Cardiac fibroblast (primary cell): Measurements from ENCODE around the gene TNS3.

Experiments used
- DNase-seq, 2 donors: peaks; one replicate each; pipeline versions ENCODE4 v3.0.0 to v3.0.0-alpha.2; 2010; ENCODE audit warnings: low read depth in 2 of 2
- H3K4me3 ChIP-seq, 2 donors: replicated peaks in 1 of 2; 1 replicate in 1 of 2; 2 replicates in 1 of 2; pipeline ENCODE4 v1.5.1; 2011; ENCODE audit warnings: low read depth in 2 of 2, low read length in 2 of 2, mild to moderate bottlenecking in 2 of 2, moderate library complexity in 1 of 2
- TF ChIP-seq, protein P1 (sequence below): IDR thresholded peaks from one replicate; pipeline ENCODE4 v1.5.1; 2011; ENCODE audit warnings: low read depth, mild to moderate bottlenecking, low read length, inconsistent platforms

Gene TNS3

GRCh38 chr7:47584536-47584895 is 2.6 kb upstream of the TNS3 start:
- DNase-seq: peak in 1 of 2 donors; percentile 63
- H3K4me3 ChIP-seq: no peak overlapping the region
- TF ChIP-seq, protein P1, sequence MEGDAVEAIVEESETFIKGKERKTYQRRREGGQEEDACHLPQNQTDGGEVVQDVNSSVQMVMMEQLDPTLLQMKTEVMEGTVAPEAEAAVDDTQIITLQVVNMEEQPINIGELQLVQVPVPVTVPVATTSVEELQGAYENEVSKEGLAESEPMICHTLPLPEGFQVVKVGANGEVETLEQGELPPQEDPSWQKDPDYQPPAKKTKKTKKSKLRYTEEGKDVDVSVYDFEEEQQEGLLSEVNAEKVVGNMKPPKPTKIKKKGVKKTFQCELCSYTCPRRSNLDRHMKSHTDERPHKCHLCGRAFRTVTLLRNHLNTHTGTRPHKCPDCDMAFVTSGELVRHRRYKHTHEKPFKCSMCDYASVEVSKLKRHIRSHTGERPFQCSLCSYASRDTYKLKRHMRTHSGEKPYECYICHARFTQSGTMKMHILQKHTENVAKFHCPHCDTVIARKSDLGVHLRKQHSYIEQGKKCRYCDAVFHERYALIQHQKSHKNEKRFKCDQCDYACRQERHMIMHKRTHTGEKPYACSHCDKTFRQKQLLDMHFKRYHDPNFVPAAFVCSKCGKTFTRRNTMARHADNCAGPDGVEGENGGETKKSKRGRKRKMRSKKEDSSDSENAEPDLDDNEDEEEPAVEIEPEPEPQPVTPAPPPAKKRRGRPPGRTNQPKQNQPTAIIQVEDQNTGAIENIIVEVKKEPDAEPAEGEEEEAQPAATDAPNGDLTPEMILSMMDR: no peak

DNA sequence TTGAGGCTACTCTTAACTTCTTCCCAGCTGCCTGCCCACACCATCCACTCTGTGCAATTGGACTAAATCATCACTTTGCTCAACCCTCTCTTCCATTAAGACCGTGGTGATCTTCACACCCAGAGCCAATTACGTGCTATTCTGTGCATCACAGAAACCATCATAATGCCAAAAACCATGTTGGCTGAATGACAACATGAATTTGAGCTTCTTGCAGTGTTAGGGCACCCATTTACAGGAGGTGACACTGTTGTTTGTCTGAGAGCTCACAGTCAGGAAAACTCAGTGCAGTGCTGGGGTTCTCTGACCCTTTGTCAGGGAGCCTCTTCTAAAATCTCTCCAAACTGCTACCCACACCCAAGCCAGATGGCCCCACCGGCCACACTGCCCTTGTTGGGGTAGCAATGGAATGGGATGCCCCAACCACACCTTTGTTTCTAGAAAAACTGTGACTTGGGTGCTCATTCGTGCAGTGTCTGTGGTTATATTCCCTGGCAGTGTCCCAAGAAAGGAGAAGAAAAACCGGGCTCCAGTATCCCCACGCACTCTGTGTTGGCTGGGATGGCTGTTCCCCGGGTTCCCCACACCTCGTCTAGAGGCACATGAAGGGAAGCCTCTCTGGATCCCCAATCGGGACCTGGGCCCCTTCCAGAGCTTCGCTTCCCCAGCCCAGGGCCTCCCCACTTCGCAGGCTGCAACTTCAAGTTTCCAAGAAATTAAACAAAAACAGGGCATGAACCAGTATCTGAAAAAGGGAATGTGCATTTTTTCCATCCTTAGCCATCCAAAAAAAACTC is 2.0 kb upstream of the TNS3 start:
- TF ChIP-seq, protein P1: no peak
- DNase-seq: no peak
- H3K4me3 ChIP-seq: no peak overlapping the region

GRCh38 chr7:47582764-47583738 is 1.1 kb upstream of the TNS3 start:
- TF ChIP-seq, protein P1: no peak
- DNase-seq: no peak
- no peak overlapping the region for H3K4me3 ChIP-seq

- H3K4me3 ChIP-seq: peak overlapping the region; percentile 84 to 92
- TF ChIP-seq, protein P1: no peak
- DNase-seq: peak in 1 of 2 donors; percentile 18
Measured at GRCh38 chr7:47581438-47581803, 490 bp downstream of the TNS3 start.

- TF ChIP-seq, protein P1: peak; percentile 15
- DNase-seq: peak in 1 of 2 donors; percentile 31
- H3K4me3 ChIP-seq: peak overlapping the region; percentile 84 to 92
Measured at GRCh38 chr7:47580811-47581331, 1.0 kb downstream of the TNS3 start.

DNA sequence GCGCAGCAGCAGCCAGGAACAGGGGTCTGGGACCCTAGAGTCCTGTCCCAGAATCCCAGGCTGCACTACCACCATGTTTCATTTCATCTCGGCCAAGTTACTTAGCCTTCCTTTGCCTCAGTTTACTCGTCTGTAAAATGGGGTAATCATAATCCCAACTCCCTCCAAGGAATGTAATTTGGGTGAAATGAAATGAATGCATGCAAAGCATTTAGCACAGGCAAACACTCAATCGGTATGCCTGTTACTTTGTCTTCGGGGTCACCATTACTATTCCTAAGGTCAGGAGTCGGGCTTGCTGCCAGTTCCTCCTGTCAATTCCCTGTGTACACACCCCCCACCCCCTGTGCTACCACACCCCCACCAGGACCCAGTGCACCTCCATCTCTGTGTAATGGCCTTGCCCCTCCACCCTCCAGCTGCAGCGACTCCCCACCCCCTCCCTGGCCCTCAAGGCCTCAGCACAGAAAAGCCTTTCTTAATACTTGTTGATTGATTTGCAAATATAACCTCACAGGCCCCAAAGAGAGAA is 1.7 kb downstream of the TNS3 start:
- peak; percentile 34 to 66 for DNase-seq
- H3K4me3 ChIP-seq: peak overlapping the region; percentile 84 to 92
- TF ChIP-seq, protein P1: no peak
